NCI-H526 treated with DMSO at 0.1 percent for 48 hours (cell line): ENCODE data around the gene ETV2.
"Not testable (repeated sequence)": the region's sequence is repeated elsewhere in the genome, so short reads cannot be mapped to it uniquely, and the experiment has no call there.

Experiments used
- DNase-seq: peaks from one replicate; lab custom pipeline; 2025; lab: John Stamatoyannopoulos, UW

ETV2 gene

DNA sequence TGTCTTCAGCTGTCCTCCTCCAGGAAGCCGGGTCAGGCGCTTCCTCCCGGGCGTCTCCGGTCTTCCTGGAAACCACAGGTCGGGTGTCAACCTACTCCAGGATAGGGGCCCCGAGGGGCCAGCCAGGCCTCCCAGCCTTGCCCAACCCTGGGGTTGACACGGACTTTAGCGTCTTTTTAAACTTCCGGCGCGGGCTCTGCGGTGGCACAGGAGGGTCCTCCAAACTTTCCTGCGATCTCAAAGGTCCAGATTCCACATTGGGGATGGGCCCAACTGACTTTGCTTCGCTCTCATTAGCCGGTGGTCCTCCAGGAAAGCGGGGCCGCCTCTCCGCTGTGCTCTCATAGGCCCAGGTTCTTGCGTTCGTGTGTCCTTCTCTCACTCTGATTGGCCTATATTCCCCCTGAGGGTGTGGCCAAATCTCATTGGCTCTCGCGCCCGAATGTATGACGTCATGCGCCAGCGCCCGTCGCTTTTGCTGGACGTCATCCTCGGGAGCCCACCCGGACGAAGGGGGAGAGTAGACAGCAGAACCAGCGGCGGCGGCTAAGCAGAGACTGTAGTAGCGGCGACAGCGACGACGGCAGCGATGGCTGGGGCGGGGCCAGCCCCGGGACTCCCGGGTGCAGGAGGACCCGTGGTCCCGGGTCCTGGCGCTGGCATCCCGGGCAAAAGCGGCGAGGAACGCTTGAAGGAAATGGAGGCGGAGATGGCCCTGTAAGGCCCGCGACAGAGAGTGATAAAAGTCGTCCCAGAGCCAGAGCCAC lies 12.8 kb upstream of the ETV2 start, which contains the start of gene RBM42:
TSS of gene RBM42 (plus strand) at position 472 of the 767 bp plus-strand sequence. CDS start at position 590, 118 bp downstream.
- DNase-seq = peak; percentile 97

DNA sequence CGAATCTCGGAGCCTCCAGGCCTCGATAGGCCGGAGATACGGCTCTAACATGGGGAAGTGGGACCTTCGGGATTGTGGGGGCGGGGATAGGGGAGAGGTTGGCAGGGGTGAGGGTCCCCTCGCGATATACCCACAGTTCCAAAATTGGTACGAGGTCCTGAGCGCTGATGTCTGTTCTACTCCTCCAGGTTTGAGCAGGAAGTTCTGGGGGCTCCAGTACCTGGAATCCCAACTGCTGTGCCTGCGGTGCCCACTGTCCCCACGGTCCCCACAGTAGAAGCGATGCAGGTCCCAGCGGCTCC lies 12.3 kb upstream of the ETV2 start:
- no peak for DNase-seq

DNA sequence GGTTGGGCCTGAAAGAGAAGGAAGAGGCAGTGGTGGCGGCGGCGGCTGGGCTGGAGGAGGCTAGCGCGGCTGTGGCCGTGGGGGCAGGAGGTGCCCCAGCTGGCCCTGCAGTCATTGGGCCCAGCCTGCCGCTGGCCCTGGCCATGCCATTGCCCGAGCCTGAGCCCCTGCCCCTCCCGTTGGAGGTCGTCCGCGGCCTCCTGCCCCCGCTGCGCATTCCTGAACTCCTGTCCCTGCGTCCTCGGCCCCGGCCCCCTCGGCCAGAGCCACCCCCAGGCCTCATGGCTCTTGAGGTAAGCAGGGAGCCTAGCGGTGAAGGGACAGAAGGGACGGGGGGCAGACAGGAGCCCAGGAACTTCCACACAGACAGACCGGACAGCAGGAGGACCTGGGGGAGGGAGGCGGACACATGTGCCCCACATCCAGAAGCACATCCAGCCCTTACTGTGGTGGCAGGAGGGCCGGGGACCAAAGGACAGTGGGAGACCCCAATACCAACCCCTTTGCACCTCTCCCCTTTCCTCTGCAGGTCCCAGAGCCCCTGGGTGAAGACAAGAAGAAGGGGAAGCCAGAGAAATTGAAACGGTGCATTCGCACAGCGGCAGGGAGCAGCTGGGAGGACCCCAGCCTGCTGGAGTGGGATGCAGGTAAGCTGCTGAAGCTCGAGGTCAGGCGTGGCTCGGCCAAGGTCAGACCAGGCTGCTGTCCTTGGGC lies 7.7 kb upstream of the ETV2 start:
- DNase-seq = no peak

DNA sequence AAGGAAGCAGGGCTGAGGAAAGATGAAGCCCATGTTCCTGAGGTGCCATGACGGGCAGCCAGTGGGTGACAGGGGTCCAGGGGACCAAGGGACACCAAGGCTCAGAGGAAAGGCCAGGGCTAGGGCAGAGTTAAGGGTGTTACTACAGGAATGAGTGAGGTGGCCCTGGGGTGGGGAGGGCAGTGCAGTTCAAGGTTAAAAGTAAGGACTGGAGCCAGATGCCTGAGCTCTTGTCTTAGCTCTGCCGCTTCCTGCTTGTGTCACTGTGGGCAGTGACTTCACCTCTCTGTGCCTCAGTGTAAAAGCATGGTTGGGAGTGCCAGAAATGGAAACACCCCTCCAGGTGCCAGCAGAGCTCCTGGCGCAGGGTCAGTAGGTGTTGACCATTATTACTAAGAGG lies 4.9 kb upstream of the ETV2 start:
- DNase-seq = no peak

DNA sequence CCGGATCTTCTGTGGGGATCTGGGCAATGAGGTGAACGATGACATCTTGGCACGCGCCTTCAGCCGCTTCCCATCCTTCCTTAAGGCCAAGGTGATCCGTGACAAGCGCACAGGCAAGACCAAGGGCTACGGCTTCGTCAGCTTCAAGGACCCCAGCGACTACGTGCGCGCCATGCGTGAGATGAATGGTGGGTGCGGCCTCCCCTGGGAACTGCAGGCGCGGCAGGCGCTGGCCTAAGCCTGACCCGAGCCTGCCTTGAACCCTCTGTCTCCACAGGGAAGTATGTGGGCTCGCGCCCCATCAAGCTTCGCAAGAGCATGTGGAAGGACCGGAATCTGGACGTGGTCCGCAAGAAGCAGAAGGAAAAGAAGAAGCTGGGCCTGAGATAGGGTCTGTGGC lies 4.4 kb upstream of the ETV2 start:
- DNase-seq = no peak

DNA sequence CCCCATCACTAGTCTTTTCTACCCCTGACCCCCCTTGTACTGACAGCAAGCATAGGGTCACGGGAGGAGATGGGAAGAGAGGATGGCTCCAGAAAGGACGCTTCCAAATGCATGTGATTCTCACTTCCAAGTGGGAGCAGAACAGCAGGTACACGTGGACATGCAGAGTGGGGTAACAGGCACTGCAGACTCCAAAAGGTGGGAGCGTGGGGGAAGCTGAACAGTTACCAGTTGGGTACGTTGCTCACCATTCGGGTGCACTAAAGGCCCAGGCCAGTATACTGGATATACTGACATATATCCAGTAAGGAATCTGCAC lies 2.3 kb upstream of the ETV2 start:
- DNase-seq = no peak

DNA sequence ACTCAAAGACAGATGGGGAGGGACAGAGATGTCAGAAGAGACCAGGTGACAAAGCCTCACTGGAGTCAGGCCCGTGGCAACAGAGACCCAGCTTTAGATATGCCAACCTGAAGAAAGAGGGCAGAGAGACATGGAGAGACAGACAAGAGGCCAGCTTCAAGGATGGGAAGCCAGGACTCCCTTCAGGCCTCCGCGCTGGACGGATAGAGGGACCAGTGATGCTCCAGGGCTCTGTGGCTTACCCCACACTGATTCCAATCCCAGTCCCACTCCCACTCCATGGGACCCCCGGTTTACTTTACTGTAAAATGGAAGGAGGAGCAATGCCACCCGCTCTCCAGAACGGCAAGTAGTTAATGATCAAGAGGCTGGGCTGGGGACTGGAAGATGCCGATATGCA lies 1.7 kb upstream of the ETV2 start:
- DNase-seq = no peak

- no peak for DNase-seq
Observed at GRCh38 chr19:35642312-35642711, 767 bp downstream of the ETV2 start.

GRCh38 chr19:35642798-35643254 lies 1.3 kb downstream of the ETV2 start:
- DNase-seq = no peak

DNA sequence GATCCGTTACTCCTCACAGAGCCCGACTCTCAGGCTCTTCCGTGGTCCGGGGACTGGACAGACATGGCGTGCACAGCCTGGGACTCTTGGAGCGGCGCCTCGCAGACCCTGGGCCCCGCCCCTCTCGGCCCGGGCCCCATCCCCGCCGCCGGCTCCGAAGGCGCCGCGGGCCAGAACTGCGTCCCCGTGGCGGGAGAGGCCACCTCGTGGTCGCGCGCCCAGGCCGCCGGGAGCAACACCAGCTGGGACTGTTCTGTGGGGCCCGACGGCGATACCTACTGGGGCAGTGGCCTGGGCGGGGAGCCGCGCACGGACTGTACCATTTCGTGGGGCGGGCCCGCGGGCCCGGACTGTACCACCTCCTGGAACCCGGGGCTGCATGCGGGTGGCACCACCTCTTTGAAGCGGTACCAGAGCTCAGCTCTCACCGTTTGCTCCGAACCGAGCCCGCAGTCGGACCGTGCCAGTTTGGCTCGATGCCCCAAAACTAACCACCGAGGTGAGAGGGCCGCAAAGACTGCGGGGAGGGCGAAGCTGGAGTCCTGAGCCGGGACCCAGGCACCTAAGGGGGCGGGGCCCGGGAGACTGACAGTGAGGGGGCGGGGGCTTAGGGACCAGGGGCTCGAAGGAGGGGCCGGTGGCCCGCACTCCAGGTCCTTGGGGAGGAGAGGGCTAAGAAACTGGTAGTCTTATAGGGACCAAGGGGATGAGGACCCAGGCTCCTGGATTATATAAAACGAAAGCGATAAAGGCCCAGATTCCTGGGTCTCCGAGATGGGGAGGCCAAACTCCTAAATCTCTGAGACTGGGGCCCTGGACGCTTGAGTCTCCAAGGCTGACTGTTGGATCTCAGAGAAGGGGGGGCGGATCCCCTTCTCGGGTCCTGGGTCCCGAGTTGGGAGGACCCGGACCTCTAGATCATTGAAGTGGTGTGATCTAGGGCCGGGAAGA lies 2.0 kb downstream of the ETV2 start:
- peak; percentile 89 for DNase-seq

GRCh38 chr19:35644206-35644986 lies 2.9 kb downstream of the ETV2 start:
- DNase-seq = peak; percentile 97

DNA sequence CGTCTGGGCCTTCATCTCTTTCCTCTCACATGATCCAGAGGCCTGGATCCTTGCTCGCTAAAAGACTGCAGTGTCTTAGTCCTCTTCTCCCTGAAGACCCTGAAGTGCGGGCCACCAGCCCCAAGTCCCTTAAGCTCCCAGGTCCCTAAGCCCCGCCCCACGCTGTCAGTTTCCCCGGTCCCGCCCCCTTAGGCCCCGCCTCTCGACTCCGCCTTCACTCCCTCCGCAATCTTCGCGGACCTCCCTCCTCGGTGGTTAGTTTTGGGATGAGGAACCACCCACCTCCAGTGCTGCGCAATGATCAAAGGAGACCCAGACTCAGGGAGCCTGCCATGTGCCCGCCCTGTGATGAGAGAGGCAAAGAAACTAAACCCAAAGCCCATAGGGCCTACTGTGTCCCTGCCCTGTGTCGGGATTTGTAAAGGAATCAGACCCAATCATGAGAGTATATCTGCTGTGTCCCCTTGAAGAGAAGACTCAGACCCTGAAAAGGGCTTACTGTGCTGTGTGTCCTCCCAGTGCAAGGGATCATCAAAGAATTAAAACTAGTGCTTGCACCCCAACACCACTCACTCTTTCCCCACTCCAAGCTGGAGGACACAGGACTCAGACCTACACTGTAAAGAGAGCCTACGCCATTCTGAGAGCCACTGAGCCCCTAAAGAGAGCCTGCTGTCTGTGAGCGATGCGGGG lies 3.6 kb downstream of the ETV2 start:
- peak; percentile 64 for DNase-seq

DNA sequence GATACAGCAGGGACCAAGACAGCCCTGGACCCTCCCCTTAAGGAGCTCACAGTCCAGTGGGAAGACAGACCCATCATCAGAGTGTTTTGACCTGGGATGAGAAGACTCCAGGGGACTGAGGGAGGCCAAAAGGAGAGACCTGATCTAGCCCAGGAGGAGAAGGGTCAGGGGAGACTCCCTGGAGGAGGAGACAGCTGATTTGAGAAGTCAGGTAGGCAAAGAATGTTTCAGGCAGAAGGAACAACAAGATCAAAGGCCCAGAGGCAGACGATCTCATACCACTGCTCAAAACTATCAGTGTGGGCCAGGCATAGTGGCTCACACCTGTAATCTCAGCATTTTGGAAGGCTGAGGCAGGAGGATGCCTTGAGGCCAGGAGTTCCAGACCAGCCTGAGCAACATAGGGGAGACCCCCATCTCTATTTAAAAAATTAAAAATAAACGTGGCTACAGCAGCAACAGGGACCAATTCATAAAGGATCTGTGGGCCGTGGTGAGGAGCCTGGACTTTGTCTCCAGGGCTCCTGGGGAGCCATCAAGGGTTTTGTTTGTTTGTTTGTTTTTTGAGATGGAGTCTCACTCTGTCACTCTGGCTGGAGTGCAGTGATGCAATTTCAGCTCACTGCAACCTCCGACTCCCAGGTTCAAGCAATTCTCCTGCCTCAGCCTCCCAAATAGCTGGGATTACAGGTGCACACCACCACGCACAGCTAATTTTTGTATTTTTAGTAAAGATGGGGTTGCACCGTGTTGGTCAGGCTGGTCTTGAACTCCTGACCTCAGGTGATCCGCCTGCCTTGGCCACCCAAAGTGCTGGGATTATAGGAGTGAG lies 4.4 kb downstream of the ETV2 start:
- no peak for DNase-seq

- peak; percentile 99 for DNase-seq
Observed at GRCh38 chr19:35648017-35648961, 6.7 kb downstream of the ETV2 start, which contains the start of gene COX6B1. Gene COX6B1 (plus strand): TSS chr19:35648323. CDS start chr19:35651244, 2,921 bp downstream.

- DNase-seq = no peak
Observed at GRCh38 chr19:35650581-35650980, 9.0 kb downstream of the ETV2 start.

GRCh38 chr19:35654828-35655227 lies 13.3 kb downstream of the ETV2 start:
- DNase-seq = not testable (repeated sequence)

DNA sequence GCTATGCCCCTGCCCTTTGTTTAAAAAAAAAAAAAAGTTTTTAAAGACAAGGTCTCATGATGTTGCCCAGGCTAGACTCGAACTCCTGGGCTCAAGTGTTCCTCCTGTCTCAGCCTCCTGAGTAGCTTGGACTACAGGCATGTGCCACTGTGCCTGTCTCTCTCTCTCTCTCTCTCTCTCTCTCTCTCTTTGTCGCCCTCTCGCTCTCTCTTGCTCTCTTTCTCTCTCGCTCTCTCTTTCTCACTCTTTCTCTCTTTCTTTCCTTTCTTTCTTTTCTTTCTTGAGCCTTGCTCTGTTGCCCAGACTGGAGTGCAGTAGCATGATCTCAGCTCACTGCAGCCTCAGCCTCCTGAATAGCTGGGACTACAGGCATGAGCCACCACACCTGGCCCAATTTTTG lies 14.1 kb downstream of the ETV2 start:
- DNase-seq = no peak

DNA sequence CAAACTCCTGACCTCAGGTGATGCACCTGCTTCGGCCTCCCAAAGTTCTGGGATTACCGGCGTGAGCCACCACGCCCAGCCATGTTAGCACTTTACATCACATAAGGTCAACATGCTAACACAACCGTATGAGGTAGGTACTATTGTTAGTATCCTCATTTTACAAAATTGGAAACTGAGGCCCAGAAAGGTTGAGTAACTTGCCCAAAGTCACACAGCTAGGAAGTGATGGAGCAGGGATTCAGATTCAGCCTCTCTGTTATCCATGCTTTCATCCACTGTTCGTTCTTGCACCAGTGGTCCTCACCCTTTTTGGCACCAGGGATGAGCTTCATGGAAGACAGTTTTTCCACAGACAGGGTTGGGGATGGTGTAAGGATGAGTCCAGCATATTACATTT lies 15.2 kb downstream of the ETV2 start:
- no peak for DNase-seq
